GM12878 (cell line): Measurements from ENCODE around the gene FTL. TPM values are rescaled to one million over a fixed set of nuclear protein-coding genes. Genes with fewer than 3 reads are reported as not detected.
A peak's percentile ranks its signal among the peaks of the same experiment; 100 is the strongest.

Experiments used
- BCL3 ChIP-seq: IDR thresholded peaks from 2 replicates; pipeline ENCODE4 v1.6.1; 2011; ENCODE audit warnings: borderline replicate concordance, low read depth, mild to moderate bottlenecking, moderate library complexity, low read length; ENCODE audit not compliant: insufficient read depth, poor library complexity, severe bottlenecking
- MEF2B ChIP-seq: fragments of 450-650 bp; IDR thresholded peaks from 2 replicates; pipeline ENCODE4 v1.6.1; 2018; ENCODE audit warnings: mild to moderate bottlenecking, moderate library complexity; ENCODE audit not compliant: partially characterized antibody, poor library complexity, severe bottlenecking
- NBN ChIP-seq: fragments of 450-650 bp; IDR thresholded peaks from 2 replicates; pipeline ENCODE4 v1.6.1; 2016
- ZBED1 ChIP-seq: IDR thresholded peaks from 2 replicates; pipeline ENCODE4 v1.6.1; 2016; ENCODE audit warnings: borderline replicate concordance
- ZNF687 ChIP-seq: fragments of 450-650 bp; IDR thresholded peaks from 2 replicates; pipeline ENCODE4 v1.6.1; 2017; ENCODE audit warnings: mild to moderate bottlenecking, moderate library complexity
- polyA plus RNA-seq, 11 experiments: library from polyadenylated mRNA; depleted of rRNA in 4 of 11; unstranded in 6 of 11; stranded (reverse) in 5 of 11; fragments of >200 nt; fragmentation: Nextera tagmentation in 4 of 11; fragmentation: Illumina TruSeq in 1 of 11; extraction: Ambion mirVana in 4 of 11; extraction: Trizol in 1 of 11; gene quantifications; 1 replicate in 1 of 11; 2 replicates in 10 of 11; pipeline versions ENCODE4 v1.2.1 to v1.2.3, GENCODE V29; 2011 to 2016; ENCODE audit warnings: inconsistent platforms in 2 of 11, missing spikeins in 2 of 11, low read depth in 1 of 11
- total RNA-seq, 4 experiments: library from RNA; depleted of rRNA in 3 of 4; stranded (reverse); fragments of >200 nt in 3 of 4; fragmentation: Illumina TruSeq in 1 of 4; extraction: Trizol in 1 of 4; gene quantifications; 2 replicates each; pipeline versions ENCODE4 v1.2.1 to v1.2.3, GENCODE V29; 2013 to 2021
- TF ChIP-seq, protein P1 (sequence below): fragments of 450-650 bp; IDR thresholded peaks from 2 replicates; pipeline ENCODE4 v1.6.1; 2017; ENCODE audit warnings: mild to moderate bottlenecking, low read depth, inconsistent platforms; ENCODE audit not compliant: poor library complexity, severe bottlenecking
- TF ChIP-seq, protein P2 (sequence below): fragments of 450-650 bp; formaldehyde crosslinking; IDR thresholded peaks from 2 replicates; pipeline ENCODE4 v1.5.0; 2022; ENCODE audit warnings: mild to moderate bottlenecking, missing genetic modification characterization

Gene FTL
- total and polyA plus RNA-seq, 10 of the 15 experiments (the other 5 are each of a cell fraction or from before 2014, with no cell fraction given) = 364 to 8,913 (median 1,595) TPM

GRCh38 chr19:48965040-48965805 lies at the start of gene FTL (continued):
- peak; percentile 57 for TF ChIP-seq BCL3
- TF ChIP-seq, protein P1, sequence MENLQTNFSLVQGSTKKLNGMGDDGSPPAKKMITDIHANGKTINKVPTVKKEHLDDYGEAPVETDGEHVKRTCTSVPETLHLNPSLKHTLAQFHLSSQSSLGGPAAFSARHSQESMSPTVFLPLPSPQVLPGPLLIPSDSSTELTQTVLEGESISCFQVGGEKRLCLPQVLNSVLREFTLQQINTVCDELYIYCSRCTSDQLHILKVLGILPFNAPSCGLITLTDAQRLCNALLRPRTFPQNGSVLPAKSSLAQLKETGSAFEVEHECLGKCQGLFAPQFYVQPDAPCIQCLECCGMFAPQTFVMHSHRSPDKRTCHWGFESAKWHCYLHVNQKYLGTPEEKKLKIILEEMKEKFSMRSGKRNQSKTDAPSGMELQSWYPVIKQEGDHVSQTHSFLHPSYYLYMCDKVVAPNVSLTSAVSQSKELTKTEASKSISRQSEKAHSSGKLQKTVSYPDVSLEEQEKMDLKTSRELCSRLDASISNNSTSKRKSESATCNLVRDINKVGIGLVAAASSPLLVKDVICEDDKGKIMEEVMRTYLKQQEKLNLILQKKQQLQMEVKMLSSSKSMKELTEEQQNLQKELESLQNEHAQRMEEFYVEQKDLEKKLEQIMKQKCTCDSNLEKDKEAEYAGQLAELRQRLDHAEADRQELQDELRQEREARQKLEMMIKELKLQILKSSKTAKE = no peak
- TF ChIP-seq, protein P2, sequence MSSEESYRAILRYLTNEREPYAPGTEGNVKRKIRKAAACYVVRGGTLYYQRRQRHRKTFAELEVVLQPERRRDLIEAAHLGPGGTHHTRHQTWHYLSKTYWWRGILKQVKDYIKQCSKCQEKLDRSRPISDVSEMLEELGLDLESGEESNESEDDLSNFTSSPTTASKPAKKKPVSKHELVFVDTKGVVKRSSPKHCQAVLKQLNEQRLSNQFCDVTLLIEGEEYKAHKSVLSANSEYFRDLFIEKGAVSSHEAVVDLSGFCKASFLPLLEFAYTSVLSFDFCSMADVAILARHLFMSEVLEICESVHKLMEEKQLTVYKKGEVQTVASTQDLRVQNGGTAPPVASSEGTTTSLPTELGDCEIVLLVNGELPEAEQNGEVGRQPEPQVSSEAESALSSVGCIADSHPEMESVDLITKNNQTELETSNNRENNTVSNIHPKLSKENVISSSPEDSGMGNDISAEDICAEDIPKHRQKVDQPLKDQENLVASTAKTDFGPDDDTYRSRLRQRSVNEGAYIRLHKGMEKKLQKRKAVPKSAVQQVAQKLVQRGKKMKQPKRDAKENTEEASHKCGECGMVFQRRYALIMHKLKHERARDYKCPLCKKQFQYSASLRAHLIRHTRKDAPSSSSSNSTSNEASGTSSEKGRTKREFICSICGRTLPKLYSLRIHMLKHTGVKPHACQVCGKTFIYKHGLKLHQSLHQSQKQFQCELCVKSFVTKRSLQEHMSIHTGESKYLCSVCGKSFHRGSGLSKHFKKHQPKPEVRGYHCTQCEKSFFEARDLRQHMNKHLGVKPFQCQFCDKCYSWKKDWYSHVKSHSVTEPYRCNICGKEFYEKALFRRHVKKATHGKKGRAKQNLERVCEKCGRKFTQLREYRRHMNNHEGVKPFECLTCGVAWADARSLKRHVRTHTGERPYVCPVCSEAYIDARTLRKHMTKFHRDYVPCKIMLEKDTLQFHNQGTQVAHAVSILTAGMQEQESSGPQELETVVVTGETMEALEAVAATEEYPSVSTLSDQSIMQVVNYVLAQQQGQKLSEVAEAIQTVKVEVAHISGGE = no peak
- 0 out of 2 replicates have a peak, but pooled peaks have one; percentile 63 for TF ChIP-seq ZBED1
- TF ChIP-seq MEF2B = peak; percentile 25
- peak; percentile 99 for TF ChIP-seq ZNF687
- TF ChIP-seq NBN = peak; percentile 98
